Stimulated activated CD8-positive, alpha-beta memory T cell treated with anti-CD3 and anti-CD28 coated beads, Interleukin-12 subunit alpha, Interleukin-12 subunit beta, amount 100 ng/mL, for 24 hours (primary cell): ENCODE data around the gene WNK2.
"Not testable (repeated sequence)": the region's sequence is repeated elsewhere in the genome, so short reads cannot be mapped to it uniquely, and the experiment has no call there.

Experiments used
- DNase-seq: peaks from one replicate; pipeline ENCODE4 v3.0.0-alpha.2; 2020; ENCODE audit errors: extremely low read depth

Gene WNK2

DNA sequence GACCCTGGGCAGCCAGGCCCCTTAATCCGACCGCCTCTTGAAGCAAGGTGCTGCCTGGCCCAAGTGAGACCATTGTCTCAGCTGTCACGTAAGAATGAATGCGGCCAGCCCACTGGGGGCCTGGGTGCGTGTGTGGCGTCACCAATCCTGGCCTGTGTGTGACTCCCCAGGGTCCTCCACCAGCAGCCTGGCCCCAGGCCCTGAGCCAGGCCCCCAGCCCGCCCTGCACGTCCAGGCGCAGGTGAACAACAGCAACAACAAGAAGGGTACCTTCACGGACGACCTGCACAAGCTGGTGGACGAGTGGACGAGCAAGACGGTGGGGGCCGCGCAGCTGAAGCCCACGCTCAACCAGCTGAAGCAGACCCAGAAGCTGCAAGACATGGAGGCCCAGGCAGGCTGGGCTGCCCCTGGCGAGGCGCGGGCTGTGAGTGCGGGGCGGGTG, 124.2 kb downstream of the WNK2 start:
- no peak for DNase-seq

DNA sequence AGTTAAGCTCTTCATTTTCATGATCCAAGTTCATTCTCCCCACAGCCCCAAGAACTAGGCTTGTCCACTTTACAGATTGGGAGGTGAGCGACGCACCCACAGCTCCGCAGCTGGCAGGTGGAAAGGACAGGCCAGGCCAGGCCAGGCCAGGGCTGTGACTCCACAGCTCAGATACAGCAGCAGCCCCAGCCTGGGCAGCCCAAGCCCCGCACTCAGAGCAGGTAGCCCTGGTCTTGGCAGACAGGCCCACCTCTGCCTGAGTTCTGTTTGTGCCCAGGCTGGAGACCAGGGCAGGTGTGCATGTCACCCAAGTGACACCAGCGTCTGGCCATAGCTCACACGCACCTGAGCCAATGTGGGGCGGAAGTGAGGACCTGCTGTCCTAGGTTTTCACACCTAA, 124.7 kb downstream of the WNK2 start:
- no peak for DNase-seq

DNA sequence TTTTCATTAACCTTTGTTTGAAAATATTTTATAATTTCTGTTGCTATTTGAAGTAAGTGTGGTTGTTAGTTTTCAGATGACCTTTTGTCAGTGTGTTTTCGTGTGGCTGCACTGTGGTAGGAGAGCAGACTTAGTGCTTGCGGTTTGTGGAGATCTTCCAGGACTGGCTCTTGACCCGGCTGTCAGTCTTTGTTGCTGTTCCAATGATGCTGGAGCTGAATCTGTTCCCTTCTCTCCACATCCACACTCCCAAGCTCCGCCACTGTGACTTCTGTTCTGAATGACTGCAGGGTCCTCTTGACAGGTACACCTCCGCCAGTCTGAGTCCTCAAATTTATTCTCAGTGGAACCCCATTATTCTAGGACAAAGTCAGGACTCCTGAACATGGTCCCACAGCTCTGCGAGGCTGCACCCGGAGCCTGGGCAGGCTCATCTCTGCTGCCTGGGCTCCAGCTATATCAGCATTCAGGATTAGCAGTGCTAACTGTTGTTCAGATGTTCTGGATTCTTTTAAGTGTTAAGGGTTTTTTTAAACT, 126.0 kb downstream of the WNK2 start:
- DNase-seq, result no peak

DNA sequence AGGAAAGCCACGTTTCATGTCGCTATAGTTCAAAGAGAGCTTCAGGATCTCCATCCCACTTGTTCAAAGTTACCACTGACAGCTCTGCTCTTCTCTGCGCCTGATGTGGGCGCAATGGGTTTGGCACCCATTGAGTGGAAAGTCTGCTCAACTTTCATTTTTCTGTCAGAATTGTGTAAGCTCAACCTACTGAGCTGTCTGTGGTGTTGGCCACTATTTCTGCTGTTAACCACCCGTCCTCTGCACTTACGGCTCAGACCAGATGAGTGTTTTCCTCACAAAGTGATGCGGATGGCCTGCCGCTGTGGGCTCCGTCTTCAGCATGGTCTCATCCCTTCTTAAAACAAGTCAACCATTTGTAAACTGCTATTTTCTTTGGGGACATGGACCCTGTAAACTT, 131.2 kb downstream of the WNK2 start:
- DNase-seq, result no peak

DNA sequence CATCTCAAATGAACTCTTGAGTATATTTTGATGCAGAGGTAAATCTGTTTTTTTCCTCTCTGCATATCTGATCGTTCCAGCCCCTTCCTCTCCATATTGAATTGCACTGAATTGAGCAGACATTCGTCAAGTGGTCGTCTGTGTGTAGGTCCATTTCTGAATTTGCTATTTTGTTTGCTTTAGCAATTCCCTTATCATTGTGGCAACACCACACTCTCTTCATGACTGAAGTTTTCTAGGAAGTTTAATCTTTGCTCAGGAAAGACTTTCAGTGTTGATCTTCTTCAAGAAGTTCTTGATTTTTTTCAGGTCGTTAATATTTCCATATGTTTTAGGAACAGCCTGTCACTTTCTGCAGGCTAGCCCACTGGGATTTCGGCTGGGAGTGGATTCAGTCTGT, 132.0 kb downstream of the WNK2 start:
- DNase-seq, result no peak

DNA sequence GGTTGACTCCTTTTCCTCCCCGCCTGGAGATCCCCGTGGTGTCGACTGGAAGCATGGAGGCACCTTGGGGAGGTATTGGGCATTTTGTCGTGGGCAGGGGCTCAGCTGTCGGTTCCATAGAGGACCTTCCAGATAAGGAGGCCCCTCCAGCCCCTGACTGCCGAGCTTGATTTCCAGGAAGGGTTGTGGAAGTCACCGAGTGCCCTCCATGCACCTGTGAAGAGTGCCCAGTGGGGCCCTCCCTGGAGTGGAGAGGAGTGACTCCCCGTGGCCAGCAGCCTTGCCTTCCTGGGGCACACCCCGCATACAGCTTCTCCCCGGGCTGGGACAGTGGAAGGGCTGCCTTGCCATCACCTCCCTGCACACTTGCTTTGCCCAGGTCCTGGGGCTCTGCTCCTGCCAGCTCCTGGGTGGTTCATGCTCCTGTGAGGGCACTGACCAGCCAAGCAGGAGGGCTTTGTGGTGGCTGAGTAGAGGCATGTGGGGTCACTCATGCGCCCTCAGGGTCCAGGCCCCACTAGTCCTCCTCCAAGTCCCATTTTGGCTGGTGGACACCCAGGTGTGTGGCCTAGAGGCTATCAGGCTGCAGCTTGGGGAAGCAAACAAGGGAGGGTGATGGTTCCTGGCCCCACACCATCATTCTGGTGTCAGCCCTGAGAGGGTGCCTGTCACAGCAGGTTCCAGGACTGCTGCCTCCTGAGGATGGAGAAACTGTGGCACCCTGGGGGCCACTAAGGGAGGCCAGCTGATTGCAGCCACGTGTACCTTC, 133.0 kb downstream of the WNK2 start:
- no peak for DNase-seq

DNA sequence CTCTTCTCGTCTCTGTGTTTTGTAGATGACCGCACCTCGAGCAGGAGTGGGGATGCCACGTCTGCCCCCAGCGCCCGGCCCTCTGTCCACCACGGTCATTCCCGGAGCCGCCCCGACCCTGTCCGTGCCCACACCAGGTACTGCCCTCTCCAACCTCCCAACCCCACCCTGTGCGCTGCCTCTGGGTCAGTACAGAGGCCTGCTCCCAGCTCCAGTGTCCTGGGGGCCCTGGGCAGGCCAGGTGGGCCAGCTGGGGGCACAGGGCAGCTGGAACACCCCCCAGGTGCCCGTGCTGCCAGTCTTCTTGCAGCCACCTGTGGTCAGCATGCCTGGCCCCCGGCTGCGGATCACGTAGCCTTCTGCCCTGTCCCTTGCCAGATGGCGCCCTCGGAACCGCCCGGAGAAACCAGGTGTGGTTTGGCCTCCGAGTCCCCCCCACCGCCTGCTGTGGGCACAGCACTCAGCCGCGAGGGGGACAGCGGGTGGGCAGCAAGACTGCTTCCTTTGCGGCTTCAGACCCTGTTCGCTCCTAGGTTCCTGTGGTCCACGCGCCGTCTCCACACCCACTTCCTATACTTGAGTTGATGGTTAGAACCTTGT, 133.7 kb downstream of the WNK2 start:
- no peak for DNase-seq

DNA sequence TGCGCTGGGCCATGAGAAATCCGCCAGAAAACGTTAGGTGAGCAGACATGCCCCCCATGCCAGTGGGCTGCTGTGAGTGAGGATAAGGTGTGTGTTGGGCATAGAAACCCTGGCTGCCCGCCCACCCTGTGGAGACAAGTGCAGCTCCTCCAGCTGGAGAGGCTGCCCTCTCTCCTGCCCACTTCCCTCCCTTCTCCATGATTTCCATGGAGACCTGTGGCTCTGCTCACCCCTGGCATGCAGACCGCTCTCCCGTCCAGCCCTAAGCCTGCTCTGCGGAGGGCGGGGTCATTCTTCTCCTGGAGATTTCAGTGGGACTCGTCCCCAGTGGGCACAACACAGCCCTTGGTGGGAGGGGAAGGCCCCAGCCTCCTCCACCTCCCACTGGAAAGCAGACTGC, 134.5 kb downstream of the WNK2 start:
- DNase-seq, result no peak

DNA sequence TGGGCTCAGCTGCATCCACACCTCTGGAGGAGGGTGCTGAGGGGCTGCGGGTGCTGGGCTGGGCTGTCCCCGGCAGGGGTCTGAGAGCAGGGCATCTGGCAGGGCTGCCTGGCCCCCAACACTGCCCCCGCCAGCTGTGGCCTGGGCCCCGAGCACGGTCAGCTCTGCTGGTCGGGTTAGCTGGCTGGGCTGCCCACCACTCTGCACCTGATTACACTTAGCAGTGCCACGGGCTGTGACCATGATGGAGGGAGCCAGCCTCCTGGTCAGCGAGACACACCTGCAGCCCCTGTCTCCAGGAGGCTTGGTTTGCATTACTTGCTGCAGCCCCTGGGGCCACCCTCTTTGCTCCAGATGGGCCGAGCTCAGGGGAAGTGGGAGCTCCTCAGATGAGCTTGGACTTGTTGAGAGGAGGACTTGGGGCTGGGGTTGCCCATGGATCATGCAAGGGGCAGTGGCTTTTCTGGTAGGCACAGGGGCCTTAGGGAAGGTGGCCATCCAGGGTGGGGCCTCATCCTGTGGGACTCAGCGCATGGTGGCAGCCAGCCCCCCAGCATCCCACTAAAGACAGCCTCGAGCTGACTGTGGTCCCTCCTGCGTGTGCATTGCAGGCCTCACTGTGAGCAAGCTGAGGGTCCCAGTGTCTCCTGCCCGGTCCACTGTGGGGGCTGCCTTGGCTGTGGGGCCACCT, 135.5 kb downstream of the WNK2 start:
- DNase-seq, result no peak

DNA sequence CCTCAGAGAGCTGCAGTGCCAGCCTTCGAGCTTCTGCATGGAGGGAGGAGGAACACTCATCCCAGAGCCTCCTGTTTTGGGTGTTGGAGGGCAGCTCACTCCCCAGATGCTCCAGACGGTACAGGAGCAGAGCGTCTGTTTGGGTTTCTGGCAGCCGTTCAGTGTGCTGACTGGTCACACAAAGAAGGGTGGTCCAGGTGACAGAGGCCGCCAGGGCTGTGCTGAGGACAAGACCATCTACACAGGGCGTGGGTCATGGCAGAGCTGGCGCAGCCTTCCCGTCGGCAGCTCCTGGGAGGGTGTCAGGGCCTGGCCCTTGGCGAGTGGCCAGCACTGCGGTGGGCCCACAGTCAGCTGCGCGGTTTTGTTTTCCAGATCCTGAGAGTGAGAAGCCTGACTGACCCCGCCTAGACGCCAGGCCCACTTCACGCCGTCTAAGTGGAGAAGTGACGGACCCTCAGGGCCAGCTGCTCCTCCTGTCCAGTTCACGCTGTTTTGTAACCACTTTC, 136.1 kb downstream of the WNK2 start:
- no peak for DNase-seq

DNA sequence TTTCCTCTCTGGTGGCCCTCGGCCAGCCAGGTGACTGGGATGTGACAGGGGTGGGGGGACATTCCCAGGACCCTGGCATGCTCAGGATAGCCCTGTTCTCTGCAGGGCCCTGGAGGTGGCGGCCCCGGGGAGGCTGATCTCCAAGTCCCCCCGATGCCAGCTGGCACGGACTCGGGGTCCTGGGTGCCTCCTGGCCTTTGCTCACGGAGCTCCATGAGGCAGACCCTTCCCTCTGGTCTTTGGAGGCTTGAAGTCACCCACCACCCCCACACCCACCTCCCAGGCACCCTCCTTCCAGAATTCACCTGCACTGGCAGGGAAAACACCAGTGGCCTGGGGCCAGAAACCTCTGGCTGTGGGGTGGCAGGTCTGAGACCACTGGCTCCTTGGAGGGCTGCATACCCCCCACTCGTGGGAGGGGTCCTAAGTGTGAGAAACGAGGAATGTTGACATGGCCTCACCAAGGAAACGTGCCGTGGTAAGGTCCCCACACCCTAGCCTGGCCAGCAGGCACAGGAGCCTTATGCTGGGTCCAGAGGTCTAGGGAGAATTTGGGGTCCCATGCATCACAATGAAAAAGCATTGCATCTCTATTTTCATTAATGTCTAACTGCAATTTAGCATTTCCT, 136.8 kb downstream of the WNK2 start:
- no peak for DNase-seq

DNA sequence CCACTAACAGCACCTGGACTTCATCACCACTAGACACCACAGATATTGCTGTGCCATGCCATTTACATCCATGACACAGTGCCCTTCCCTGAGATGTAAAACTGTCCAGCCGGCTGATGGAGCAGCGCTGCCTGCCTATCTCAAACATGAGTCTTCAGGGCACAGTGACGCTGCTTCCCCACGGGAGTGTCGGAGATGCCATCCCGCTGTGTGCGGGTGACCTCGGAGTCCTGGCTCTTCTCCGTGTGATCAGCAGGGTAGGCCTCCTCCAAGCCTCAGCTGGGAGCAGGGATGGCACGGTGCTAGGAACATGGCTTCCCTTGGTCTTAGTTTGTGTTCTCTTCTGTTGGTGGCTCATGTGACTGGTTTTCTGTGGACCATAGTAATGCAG, 137.3 kb downstream of the WNK2 start:
- DNase-seq, result no peak

DNA sequence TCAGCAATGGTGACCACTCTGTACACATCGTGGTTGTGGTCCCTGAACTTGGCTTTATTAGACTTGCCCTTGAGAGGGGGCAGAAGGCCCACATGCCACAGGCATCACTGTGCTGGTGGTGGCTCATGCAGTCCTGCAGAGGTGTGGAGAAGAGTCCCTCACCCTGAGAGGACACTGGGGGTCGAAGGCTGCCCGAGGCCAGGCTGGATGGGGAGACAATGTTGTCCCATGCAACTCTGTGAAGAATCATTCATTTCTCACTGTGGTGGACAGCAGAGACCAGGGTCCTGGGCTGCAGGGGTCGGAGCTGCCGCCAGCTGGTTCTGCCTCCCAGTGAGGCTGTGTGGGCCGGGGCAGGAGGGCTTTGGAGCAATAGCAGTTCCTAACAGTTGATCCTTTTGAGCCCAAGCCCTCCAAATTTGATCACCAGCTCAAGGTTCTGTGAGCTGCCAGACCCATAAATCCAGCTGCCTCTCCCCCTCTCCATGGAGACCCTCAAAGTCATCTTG, 139.6 kb downstream of the WNK2 start:
- not testable (repeated sequence) for DNase-seq

DNA sequence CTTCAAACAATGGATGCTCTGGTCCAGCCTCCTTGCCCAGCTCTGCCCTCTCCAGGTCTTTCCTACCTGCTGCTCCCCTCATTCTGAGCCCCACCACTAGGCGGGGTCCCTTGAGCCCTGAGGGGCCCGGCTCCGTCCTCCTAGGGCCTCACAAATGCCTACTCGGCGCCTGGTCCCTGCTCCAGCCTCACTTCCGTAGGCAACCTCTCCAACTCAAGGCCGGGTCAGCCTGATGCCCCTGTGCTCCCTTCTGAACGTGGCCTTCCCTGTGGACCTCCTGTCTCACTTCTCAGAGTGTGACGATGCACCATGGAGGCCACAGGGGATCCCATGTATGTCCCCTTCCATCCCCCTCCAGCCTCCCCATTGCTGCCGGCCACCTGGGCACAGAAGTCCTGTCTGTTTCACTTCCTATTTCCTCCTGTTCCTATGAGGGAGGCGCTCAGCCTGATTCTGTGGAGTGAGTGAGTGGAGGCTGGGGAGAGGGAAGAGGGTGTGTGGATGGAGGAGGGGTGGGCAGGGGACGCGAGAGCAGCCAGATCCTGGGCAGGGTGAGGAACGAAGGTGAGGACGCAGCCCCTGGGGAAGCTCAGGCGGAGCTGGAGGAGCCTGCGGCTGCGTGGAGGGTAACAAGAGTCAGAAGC, 140.4 kb downstream of the WNK2 start:
- DNase-seq, result no peak

DNA sequence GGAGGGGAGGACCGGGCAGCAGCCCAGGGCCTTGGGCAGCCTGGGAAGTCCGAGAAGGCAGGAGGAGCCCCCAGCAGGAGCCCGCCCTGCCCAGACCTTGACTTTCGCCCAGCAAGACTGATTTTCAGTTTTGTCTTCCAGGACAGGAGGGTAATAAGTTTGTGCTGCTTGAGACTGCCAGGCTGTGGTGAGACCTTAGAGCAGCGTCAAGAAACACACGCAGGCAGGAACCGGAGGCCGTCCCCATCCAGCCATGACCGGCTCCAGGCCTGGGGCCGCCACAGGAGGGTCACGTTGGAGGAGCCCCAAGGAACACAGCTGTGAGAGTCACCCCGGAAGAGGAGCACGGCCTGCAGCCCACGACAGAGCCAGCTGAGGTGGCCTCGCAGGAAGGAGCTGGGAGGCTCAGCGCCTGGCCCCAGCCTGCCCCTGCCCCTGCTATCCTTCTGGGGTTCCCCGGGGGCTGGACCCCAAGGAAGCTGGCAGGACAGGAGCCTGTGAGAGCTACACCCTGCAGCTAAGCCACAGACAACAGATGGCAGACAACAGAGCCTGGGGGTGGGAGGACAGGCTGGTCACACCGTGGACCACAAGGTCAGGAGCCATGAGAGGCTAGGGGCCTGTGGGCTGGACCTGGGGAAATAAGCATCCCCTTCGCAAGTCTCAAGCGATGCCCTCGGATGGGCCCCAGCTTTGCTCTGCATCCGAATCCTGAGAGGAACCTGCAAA, 141.5 kb downstream of the WNK2 start:
- no peak for DNase-seq

DNA sequence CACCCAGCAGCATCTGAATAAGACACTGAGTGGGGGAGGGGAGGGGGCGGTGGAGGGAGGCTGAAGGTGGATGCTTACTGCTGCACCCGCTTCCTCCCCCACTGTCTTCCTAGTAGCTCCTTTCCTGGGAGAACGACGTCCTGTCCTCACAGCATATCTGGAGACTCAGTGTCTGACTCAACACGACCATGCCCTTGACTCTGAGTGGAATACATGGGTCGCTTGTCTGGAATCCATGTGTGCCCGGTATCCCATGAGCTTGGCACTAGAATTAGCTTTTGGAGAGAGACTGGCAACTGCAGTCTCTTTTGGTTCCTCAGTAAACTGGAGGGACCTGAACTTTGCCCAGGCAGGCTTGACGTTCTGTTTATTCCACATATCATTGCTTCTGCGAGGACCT, 142.1 kb downstream of the WNK2 start:
- no peak for DNase-seq

DNA sequence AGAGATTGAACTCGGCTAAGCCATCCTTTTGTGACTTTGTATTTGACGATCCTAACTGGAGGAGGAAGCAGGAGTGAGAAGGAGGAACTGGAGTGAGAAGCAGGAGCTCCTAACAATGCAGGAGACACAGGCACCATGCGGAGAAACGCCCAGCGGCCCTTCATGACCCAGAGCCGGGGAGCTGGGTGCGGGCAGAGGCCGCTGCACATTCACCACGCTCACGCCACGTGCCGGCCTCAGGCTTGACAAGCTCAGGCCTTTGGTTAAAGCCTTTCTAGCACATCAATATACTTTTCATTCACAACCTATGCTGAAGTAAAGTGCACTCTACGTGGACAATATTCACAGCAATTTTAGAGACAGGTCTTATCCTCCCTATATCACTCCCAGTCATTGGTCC, 142.7 kb downstream of the WNK2 start:
- DNase-seq, result no peak

DNA sequence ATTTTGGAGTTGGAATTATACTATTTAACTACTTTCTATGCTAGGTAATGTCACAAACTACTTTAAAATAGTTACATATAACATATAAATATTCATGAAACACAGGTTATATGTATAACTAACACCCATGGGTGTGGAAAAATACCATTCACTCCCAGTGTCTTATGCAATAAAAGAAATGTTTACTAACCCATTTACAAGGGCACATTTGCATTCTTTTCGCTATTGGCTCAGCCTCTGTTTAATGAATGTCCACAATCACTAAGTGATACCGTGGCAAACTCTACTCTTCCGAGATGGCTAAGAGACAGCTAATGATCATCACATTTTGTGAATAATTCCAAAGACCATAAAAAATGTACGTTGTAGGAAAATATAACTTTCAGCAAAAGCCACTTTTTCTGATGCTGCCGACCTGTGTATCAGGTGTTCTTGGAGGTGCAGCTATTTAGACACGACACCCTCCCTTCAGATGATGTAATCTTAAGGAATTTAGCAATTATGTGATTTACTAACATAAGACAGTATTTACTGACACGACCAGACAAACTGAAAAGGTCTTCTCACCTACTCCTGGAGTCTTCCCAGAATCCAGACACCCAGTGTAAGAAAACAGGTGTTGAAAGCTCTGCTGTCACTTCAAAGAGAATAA, 145.8 kb downstream of the WNK2 start:
- no peak for DNase-seq

DNA sequence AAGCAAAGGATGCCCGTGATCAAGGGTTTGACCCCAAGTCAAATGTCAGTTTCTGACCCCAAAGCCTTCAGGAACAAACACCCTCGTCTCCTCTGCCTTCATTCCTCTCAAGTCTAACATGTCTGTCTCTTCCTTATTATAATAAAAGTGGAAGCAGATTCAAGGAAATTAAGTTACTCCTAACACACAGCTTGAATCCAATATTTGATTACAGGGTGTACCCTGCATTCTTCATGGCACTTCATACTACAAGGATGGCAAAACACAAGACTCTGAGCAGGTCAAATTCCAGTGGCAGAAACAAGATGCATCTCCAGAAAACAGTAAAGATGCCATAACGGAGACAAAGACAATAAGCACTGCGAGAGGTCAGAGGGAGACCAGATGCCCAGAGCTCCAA, 148.4 kb downstream of the WNK2 start:
- DNase-seq, result no peak

DNA sequence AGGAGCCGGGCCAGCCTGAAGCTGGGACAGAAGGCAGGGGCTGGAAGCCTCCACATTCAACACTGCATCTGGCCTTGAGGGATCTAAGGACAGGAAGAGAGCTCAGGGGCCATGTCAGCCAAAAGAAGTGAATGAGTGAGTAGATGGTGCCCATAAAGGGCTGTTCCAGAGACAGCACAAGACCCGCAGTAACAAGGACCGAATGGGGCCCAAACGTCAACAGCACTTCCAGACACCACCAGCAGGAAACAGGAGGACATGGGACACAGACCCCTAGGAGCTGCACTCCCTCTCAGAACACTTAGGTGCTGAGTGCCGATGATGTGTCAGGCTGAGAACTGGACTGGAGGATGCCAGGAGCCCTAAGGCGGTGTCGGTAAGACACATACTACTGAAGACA, 152.8 kb downstream of the WNK2 start:
- DNase-seq, result no peak
